Activated naive CD8-positive, alpha-beta T cell treated with anti-CD3 and anti-CD28 coated beads, Interleukin-2, amount 10 ng/mL, durations not matched to agents 7 days and 5 days (primary cell): Measurements from ENCODE around the gene RPS14. TPM values are rescaled to one million over a fixed set of nuclear protein-coding genes. Genes with fewer than 3 reads are reported as not detected.

Experiments
- ATAC-seq: fragments of 150-1000 bp; cut with Tn5 transposase; one replicate; pipeline ENCODE4 v1.10.0; 2021; ENCODE audit warnings: low read depth, moderate library complexity
- POLR2A ChIA-PET: fragments of 350-600 bp; sonication (Branson Sonifier 250); formaldehyde crosslinking; loops from one replicate; lab custom pipeline; 2021; ENCODE audit warnings: antibody characterized with exemption; lab: Charles Lee
- DNase-seq: peaks from one replicate; pipeline ENCODE4 v3.0.0; 2021
- H3K27ac Mint-ChIP-seq: one replicate; pipeline ENCODE4 v1.8.0; 2022; ENCODE audit warnings: mild to moderate bottlenecking, mixed read lengths
- H3K27me3 Mint-ChIP-seq: one replicate; pipeline ENCODE4 v1.8.0; 2022; ENCODE audit warnings: mild to moderate bottlenecking, moderate library complexity, mixed read lengths
- H3K36me3 Mint-ChIP-seq: one replicate; pipeline ENCODE4 v1.8.0; 2021; ENCODE audit warnings: mild to moderate bottlenecking, mixed read lengths
- H3K4me1 Mint-ChIP-seq: one replicate; pipeline ENCODE4 v1.8.0; 2021; ENCODE audit warnings: mixed read lengths
- H3K4me3 Mint-ChIP-seq: one replicate; pipeline ENCODE4 v1.8.0; 2022; ENCODE audit warnings: mild to moderate bottlenecking, moderate library complexity, mixed read lengths
- H3K9me3 Mint-ChIP-seq: one replicate; pipeline ENCODE4 v1.8.0; 2021; ENCODE audit warnings: mixed read lengths
- total RNA-seq, 2 experiments: library from RNA; stranded (reverse); gene quantifications; one replicate each; pipeline ENCODE4 v1.2.3, GENCODE V29; 2021

Gene RPS14
- total RNA-seq = 1,000 to 10,000 TPM; 2,811 to 2,872 TPM

DNA sequence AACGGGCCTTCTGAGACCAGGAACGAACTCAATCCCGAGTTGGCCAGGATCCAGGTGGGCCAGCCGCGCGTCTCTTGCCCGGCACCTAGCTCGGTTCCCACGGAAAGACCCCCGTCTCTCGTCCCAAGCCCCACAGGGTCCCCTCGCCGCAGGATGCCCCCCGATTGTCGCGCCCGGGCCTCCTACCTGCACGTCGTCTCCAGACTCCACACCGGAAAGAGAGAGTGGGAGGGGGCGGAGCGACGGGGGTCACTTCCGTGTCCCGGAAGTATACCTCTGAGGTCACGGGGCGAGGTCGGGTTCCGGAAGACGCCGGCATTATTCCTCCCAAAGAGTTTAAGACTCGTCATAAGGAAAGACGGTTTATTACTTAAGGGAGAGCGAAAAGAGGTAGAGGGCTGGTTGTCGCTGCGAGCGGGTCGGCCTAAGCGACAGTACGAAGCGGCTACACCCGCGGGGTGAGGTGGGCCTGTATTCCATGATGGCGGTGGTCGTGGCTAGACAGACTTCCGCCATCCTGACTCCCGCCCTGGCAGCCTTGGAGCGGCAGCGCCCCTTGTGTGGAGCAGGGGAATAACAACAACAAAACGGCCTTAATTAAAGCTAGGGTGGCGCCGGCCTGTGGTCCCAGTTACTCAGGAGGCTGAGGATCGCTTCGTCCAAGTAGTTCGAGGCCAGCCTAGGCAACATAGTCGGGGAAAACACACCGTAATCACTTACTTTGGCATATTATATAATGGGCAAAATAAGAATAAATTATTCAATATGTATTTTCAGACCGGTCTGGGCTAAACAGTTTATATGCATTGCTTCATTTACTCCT lies at the start of gene RPS14:
Gene RPS14 (minus strand): TSS at position 223 of the 823 bp plus-strand sequence. CDS start 2,006 bp downstream, outside the sequence.
- Mint-ChIP-seq H3K36me3 (peaks cover 26% of the 10 kb centered on the region), H3K27ac (peak within 1 kb of the TSS; percentile 99), H3K27me3 (no peaks in the 10 kb centered on the region), H3K9me3 (no peaks in the 10 kb centered on the region), H3K4me3 (peak within 1 kb of the TSS; percentile 96), H3K4me1 (peaks cover 28% of the 10 kb centered on the region)
- peak; percentile 94 for DNase-seq
- POLR2A ChIA-PET = interaction anchor here (0.6 to 2.1 kb wide), 15 partner anchors 9 to 396 kb away, joined by 3 to 18 read pairs (median 5); partner anchors contain the start of genes CD74, IRGM and PDGFRB
- peak; percentile 90 for ATAC-seq

DNA sequence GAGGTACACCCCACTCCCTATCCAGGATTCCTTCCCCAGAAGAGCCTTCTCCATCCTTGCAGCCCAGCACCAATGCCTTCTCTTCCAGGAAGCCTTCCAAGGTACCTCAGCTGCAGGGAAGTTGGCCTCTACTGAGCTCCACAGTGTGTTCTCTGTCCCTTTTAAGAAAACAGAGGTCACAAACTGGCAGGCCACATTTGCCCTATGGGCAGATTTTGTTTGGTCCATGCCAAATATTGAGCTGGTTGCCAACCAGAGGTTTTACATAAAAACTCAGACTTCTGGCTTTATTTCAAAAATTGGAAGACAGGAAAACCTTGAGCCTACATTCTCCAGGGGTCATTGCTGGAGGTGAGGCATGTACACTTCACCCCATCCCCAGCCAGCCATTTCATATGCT lies 49.4 kb upstream of the RPS14 start:
- POLR2A ChIA-PET = interaction anchor here (0.6 kb wide), 1 partner anchor 18 kb away, joined by 3 read pairs; no protein-coding TSS in a partner anchor
- no peak overlapping the region for H3K27ac Mint-ChIP-seq
- H3K36me3 Mint-ChIP-seq = no peaks in the 10 kb centered on the region
- ATAC-seq (no peak), DNase-seq (no peak)
- H3K27me3 Mint-ChIP-seq = no peaks in the 10 kb centered on the region
- no peaks in the 10 kb centered on the region for H3K4me1 Mint-ChIP-seq
- no peaks in the 10 kb centered on the region for H3K9me3 Mint-ChIP-seq
- H3K4me3 Mint-ChIP-seq = no peak overlapping the region

DNA sequence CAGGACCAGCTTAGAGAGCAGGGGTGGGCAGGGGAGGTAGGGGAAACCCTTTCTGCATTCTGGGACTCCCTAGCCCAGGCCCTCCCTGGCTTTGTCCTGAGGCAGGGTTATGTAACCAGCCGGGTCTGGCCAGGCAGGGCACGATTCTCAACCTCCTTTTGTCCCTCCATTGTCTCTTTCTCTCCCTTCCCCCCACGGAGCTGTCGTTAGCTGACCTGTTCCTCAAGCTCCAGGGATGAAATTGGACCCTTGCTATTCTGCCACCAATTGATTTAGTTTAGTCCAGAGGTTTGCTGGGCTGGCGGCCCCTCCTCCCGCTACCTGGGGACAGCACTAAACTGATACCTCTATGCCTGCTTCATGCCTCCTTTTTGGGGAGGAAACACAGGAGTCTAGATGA lies 49.0 kb upstream of the RPS14 start:
- Mint-ChIP-seq H3K4me3 (no peak overlapping the region), H3K36me3 (no peaks in the 10 kb centered on the region), H3K27me3 (no peaks in the 10 kb centered on the region), H3K9me3 (no peaks in the 10 kb centered on the region), H3K4me1 (no peaks in the 10 kb centered on the region), H3K27ac (no peak overlapping the region)
- POLR2A ChIA-PET = no interaction called here
- no peak for DNase-seq
- no peak for ATAC-seq

DNA sequence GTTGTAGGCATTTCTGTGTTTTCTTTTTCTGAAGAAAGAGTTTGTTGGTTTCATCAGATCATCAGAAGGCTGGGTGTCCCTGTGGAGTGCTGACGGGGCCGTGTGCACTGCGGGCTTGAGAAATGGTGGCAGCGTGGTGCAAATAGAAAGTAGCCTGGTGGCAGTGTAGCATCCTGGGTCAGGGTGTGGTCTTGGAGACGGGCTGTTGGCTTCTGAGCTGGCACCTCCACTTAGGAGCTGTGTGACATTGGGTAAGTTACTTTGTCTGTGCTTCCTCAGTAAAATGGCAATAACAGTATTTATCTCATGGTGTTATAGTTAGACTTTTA lies 48.4 kb upstream of the RPS14 start:
- H3K4me1 Mint-ChIP-seq = no peaks in the 10 kb centered on the region
- no peaks in the 10 kb centered on the region for H3K9me3 Mint-ChIP-seq
- H3K4me3 Mint-ChIP-seq = no peak overlapping the region
- H3K27ac Mint-ChIP-seq = no peak overlapping the region
- POLR2A ChIA-PET = no interaction called here
- no peaks in the 10 kb centered on the region for H3K36me3 Mint-ChIP-seq
- DNase-seq = no peak
- H3K27me3 Mint-ChIP-seq = no peaks in the 10 kb centered on the region
- ATAC-seq = no peak

DNA sequence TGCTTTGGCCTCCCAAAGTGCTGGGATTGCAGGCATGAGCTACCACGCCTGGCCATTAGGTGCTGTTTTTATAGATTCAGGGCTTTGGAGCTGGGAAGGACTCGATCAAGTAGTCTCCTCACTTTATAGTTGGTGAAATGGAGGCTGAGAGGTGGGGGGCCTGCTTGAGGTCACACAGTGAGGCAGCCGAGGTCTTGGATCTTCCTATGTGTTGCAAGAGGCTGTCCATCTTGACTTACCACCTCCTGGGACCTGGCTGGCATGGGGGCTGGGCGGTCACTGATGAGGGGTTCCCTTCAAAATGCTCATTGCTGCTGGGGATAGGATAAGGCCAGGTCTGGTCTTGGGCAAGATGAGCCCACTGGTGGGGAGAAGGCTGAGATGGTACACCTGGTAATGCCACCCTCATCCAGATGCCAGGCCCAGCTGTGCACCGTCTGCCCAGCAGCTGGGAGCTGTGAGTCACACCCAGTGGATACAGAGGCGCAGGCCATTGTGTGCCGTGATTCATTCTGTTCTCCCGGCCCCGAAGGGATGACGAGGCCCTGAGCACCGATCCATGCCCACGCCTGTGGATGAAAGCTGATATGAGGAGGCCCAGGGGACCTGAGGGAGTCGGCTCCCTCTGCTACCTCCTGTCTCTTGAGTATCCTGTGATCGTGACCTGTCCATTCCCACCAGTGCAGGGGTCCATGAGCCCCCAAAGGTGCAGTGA lies 47.9 kb upstream of the RPS14 start:
- no peak for DNase-seq
- H3K4me3 Mint-ChIP-seq = no peak overlapping the region
- no peaks in the 10 kb centered on the region for H3K36me3 Mint-ChIP-seq
- ATAC-seq = no peak
- H3K9me3 Mint-ChIP-seq = no peaks in the 10 kb centered on the region
- no peak overlapping the region for H3K27ac Mint-ChIP-seq
- H3K27me3 Mint-ChIP-seq = no peaks in the 10 kb centered on the region
- POLR2A ChIA-PET = no interaction called here
- H3K4me1 Mint-ChIP-seq = no peaks in the 10 kb centered on the region

DNA sequence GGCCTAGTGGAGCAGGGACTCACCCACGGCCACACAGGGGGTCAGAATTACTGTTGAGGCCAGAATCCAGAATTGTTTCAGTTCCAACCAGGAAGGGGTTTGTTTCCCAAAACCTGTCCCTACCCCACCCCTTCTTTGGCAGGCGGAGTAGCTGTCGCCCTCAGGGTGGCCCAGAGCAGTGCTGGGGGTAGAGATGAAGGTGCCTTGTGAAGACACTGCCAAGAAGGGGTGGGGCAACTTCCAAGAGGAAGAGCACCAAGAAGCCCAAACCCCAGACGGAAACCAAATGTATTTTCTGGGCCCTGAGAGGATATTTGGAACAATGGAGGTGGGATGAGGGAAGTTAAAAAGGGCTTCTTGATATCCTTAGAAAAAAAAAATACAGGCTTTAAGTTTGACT lies 47.0 kb upstream of the RPS14 start:
- no peak overlapping the region for H3K27ac Mint-ChIP-seq
- POLR2A ChIA-PET = no interaction called here
- no peak for DNase-seq
- no peak for ATAC-seq
- H3K27me3 Mint-ChIP-seq = peaks cover 1% of the 10 kb centered on the region
- H3K4me1 Mint-ChIP-seq = no peaks in the 10 kb centered on the region
- no peak overlapping the region for H3K4me3 Mint-ChIP-seq
- H3K36me3 Mint-ChIP-seq = no peaks in the 10 kb centered on the region
- no peaks in the 10 kb centered on the region for H3K9me3 Mint-ChIP-seq

DNA sequence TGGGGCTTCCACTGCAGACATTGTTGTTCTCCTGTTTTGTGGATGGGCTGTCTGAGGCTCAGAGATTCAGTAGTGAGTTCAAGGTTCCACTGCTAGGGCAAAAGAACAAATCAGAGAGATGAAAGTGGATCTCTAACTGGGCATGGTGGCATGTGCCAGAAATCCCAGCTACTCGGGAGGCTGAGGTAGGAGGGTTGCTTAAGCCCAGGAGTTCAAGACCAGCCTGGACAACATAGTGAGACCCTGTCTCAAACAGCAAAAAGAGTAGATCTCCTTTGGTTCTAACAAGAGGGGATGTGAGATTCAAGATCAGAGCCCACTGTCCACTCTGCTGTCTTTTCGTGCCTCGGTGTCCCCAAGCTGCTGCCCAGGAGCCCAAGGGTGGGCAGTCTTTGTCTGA lies 46.6 kb upstream of the RPS14 start:
- H3K27ac Mint-ChIP-seq = no peak overlapping the region

DNA sequence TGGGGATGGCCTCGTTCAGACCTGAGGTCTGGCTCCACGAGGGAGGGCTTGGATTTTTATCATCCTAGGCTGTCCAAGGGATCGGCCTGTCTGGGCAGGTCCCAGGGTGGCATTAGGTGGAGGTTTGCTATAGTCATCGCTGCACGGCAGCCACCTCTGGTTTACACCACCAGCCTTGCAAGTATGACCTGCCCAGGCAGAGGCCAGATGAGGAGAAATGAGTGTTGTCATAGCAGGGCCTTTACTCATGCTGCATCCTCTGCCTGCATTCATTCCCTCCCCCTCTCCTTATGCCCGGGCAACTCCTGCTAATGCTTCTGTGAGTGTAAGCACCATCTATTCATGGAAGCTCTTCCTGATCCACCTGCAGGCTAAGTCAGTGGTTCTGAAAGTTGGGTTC lies 43.1 kb upstream of the RPS14 start:
- no peak overlapping the region for H3K4me3 Mint-ChIP-seq
- H3K9me3 Mint-ChIP-seq = no peaks in the 10 kb centered on the region
- H3K4me1 Mint-ChIP-seq = peaks cover under 1% of the 10 kb centered on the region

More for the DNA sequence above, 46.6 kb upstream of the RPS14 start:
- ATAC-seq = no peak
- Mint-ChIP-seq H3K4me3 (no peak overlapping the region), H3K36me3 (no peaks in the 10 kb centered on the region), H3K27me3 (peaks cover 5% of the 10 kb centered on the region), H3K4me1 (no peaks in the 10 kb centered on the region), H3K9me3 (no peaks in the 10 kb centered on the region)
- POLR2A ChIA-PET = no interaction called here
- no peak for DNase-seq

DNA sequence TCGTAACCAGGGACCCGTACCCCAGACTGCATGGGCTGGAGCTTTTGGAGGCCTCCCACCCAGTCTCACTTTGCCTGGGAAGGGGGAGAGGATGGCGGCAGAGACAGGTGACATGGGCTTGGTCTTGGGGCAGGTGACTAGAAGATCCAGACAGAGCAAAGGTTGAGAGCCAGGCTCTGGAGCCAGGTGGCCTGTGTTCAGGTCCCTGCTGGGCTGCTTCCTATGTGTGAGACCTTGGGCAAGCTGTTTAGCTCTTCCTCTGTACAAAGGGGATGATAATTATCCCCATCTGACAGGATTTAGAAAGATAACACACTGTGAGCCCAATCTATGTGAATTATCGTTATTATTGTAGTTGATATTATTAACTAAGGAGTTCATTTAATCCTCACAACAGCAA lies 42.3 kb upstream of the RPS14 start:
- no peaks in the 10 kb centered on the region for H3K36me3 Mint-ChIP-seq
- ATAC-seq (no peak), DNase-seq (no peak)
- POLR2A ChIA-PET = no interaction called here
- peaks cover 12% of the 10 kb centered on the region for H3K27me3 Mint-ChIP-seq
- H3K27ac Mint-ChIP-seq = no peak overlapping the region
- no peak overlapping the region for H3K4me3 Mint-ChIP-seq
- no peaks in the 10 kb centered on the region for H3K9me3 Mint-ChIP-seq
- peaks cover 7% of the 10 kb centered on the region for H3K4me1 Mint-ChIP-seq

More for the DNA sequence above, 43.1 kb upstream of the RPS14 start:
- Mint-ChIP-seq H3K27ac (no peak overlapping the region), H3K27me3 (peaks cover 10% of the 10 kb centered on the region), H3K36me3 (no peaks in the 10 kb centered on the region)
- ATAC-seq = no peak
- POLR2A ChIA-PET = interaction anchor here (0.5 kb wide), 1 partner anchor 11 kb away, joined by 3 read pairs; no protein-coding TSS in a partner anchor
- DNase-seq = no peak

DNA sequence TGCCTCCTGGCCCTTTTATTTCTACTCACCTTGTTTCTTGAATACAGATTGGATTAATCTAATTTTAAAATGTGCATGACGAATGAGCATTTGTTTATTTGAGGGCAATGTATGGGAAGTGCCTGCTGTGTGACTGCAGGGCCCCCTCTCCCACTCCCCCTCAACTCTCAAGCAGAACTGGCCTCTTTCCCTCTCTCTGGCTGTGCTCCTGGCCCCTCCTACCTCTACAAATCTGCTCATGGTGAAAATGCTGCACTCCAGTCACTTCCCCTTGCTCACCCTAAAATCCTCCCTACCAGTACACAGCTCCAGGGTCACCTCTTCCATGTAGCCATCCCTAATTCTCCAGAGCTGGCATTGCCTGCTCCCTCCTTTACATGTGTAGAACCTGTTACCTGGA lies 41.2 kb upstream of the RPS14 start:
- DNase-seq = no peak
- Mint-ChIP-seq H3K4me3 (no peak overlapping the region), H3K4me1 (peaks cover 7% of the 10 kb centered on the region), H3K9me3 (no peaks in the 10 kb centered on the region), H3K27me3 (peaks cover 12% of the 10 kb centered on the region), H3K27ac (no peak overlapping the region), H3K36me3 (no peaks in the 10 kb centered on the region)
- no peak for ATAC-seq
- POLR2A ChIA-PET = no interaction called here

DNA sequence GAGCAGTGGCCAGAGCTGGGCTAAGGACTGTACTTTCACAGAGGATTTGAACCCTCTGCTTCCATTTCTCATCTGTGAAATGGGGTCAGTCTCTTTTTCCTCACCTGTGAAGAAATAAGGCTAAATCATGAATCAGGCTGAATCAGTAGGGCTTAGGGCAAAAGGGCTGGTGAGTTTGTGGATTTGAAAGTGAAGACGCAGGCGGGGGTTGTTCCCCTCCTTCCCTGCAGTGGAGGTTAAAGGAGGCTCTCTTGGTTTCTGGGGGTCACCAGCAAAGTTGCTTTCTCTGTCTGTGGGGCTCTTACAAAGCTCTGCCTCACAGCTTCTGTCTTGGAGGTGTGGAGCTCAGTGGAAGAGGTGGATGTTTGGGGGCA lies 40.7 kb upstream of the RPS14 start:
- H3K4me1 Mint-ChIP-seq = peaks cover 7% of the 10 kb centered on the region
- ATAC-seq (no peak), DNase-seq (no peak)
- H3K36me3 Mint-ChIP-seq = no peaks in the 10 kb centered on the region
- H3K27ac Mint-ChIP-seq = no peak overlapping the region
- peaks cover 12% of the 10 kb centered on the region for H3K27me3 Mint-ChIP-seq
- H3K9me3 Mint-ChIP-seq = no peaks in the 10 kb centered on the region
- H3K4me3 Mint-ChIP-seq = no peak overlapping the region
- POLR2A ChIA-PET = no interaction called here

DNA sequence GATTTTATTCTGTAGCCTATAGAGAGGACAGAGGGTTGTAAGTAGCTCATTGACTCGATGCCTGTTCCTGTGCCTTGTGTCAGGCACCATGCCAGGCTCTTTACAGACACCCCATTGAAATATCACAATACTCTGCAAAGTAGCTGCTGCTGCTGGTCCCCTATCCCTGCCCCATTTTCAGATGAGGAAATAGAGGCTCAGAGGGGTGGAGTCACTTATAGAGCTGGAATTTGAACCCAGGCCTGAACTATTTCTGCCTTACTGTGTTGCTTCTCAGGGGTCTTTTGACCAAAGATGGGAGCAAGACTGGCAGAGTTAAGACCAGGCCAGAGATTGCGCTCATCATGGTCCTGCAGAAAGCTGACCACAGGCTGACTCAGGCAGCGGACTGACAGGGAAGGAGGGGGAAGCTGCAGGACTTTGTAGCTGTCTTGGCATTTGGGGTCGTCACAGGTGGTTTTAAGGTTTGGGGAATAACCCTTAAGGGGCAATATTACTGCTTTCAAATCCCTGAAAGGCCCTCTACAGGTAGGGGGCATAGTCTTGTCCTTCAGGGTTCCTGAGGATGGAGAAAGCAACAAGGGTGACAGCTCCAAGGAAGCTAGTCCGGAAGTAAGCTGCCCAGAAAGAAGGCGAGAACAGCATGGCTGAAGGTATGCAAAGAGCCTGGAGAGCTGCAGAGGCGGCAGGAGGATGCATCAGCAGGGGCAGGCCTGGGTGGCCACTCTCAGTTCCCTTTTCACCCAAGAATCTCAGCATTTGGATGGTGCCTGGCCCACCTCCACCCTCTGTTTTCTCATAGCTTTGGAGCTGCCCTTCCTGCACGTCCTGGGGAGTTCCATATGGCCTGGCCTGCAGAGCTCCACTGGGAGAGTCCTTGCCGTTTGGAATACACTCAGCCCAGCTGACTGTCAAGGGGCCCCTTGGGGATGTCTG lies 40.1 kb upstream of the RPS14 start:
- ATAC-seq (no peak), DNase-seq (no peak)
- peaks cover 18% of the 10 kb centered on the region for H3K27me3 Mint-ChIP-seq
- POLR2A ChIA-PET = no interaction called here
- no peak overlapping the region for H3K4me3 Mint-ChIP-seq
- no peaks in the 10 kb centered on the region for H3K36me3 Mint-ChIP-seq
- H3K27ac Mint-ChIP-seq = no peak overlapping the region
- H3K9me3 Mint-ChIP-seq = no peaks in the 10 kb centered on the region
- H3K4me1 Mint-ChIP-seq = peaks cover 7% of the 10 kb centered on the region
